Measurements from ENCODE around the gene GRB10.
"Not testable (repeated sequence)": the region's sequence is repeated elsewhere in the genome, so short reads cannot be mapped to it uniquely, and the experiment has no call there.

Gene GRB10

GRCh38 chr7:50590535-50590934, 192.2 kb downstream of the GRB10 start:
- Histone ChIP-seq H3K9me3 (ENCODE audit: control insufficient read depth, low read length) (no peaks in the 10 kb centered on the region), H3K27me3 (ENCODE audit: control insufficient read depth, insufficient read depth, low read length) (no peaks in the 10 kb centered on the region), H3K9ac (ENCODE audit: low read length) (no peak overlapping the region), H3K4me3 (ENCODE audit: low read length) (no peak overlapping the region), H3K4me1 (ENCODE audit: control insufficient read depth, insufficient read depth, low read length) (no peaks in the 10 kb centered on the region), H3K36me3 (ENCODE audit: control insufficient read depth, insufficient read depth, low read length) (no peaks in the 10 kb centered on the region)

GRCh38 chr7:50589364-50589763, 193.3 kb downstream of the GRB10 start:
- Histone ChIP-seq H3K4me1 (ENCODE audit: control insufficient read depth, insufficient read depth, low read length) (no peaks in the 10 kb centered on the region), H3K27me3 (ENCODE audit: control insufficient read depth, insufficient read depth, low read length) (no peaks in the 10 kb centered on the region), H3K4me3 (ENCODE audit: low read length) (no peak overlapping the region), H3K9me3 (ENCODE audit: control insufficient read depth, low read length) (no peaks in the 10 kb centered on the region), H3K36me3 (ENCODE audit: control insufficient read depth, insufficient read depth, low read length) (no peaks in the 10 kb centered on the region), H3K9ac (ENCODE audit: low read length) (no peak overlapping the region)

- Histone ChIP-seq H3K9me3 (ENCODE audit: control insufficient read depth, low read length) (no peaks in the 10 kb centered on the region), H3K9ac (ENCODE audit: low read length) (no peak overlapping the region), H3K27me3 (ENCODE audit: control insufficient read depth, insufficient read depth, low read length) (no peaks in the 10 kb centered on the region), H3K4me1 (ENCODE audit: control insufficient read depth, insufficient read depth, low read length) (no peaks in the 10 kb centered on the region), H3K36me3 (ENCODE audit: control insufficient read depth, insufficient read depth, low read length) (no peaks in the 10 kb centered on the region), H3K4me3 (ENCODE audit: low read length) (no peak overlapping the region)
These were observed 193.8 kb downstream of the GRB10 start for GRCh38 chr7:50588937-50589336.

- Histone ChIP-seq H3K9ac (ENCODE audit: low read length) (no peak overlapping the region), H3K4me3 (ENCODE audit: low read length) (no peak overlapping the region), H3K9me3 (ENCODE audit: control insufficient read depth, low read length) (no peaks in the 10 kb centered on the region), H3K27me3 (ENCODE audit: control insufficient read depth, insufficient read depth, low read length) (no peaks in the 10 kb centered on the region), H3K4me1 (ENCODE audit: control insufficient read depth, insufficient read depth, low read length) (no peaks in the 10 kb centered on the region), H3K36me3 (ENCODE audit: control insufficient read depth, insufficient read depth, low read length) (no peaks in the 10 kb centered on the region)
These were observed 195.0 kb downstream of the GRB10 start for GRCh38 chr7:50587737-50588136.

GRCh38 chr7:50584793-50585408, 197.8 kb downstream of the GRB10 start:
- no peaks in the 10 kb centered on the region for H3K9me3 ChIP-seq (ENCODE audit: control insufficient read depth, low read length)
- H3K4me3 ChIP-seq (ENCODE audit: low read length): no peak overlapping the region
- H3K9ac ChIP-seq (ENCODE audit: low read length): no peak overlapping the region
- no peaks in the 10 kb centered on the region for H3K36me3 ChIP-seq (ENCODE audit: control insufficient read depth, insufficient read depth, low read length)
- no peaks in the 10 kb centered on the region for H3K4me1 ChIP-seq (ENCODE audit: control insufficient read depth, insufficient read depth, low read length)
- no peaks in the 10 kb centered on the region for H3K27me3 ChIP-seq (ENCODE audit: control insufficient read depth, insufficient read depth, low read length)

- no peaks in the 10 kb centered on the region for H3K9me3 ChIP-seq (ENCODE audit: control insufficient read depth, low read length)
- no peak overlapping the region for H3K4me3 ChIP-seq (ENCODE audit: low read length)
- H3K27me3 ChIP-seq (ENCODE audit: control insufficient read depth, insufficient read depth, low read length): no peaks in the 10 kb centered on the region
- no peak overlapping the region for H3K9ac ChIP-seq (ENCODE audit: low read length)
- H3K36me3 ChIP-seq (ENCODE audit: control insufficient read depth, insufficient read depth, low read length): no peaks in the 10 kb centered on the region
- no peaks in the 10 kb centered on the region for H3K4me1 ChIP-seq (ENCODE audit: control insufficient read depth, insufficient read depth, low read length)
These were observed 198.3 kb downstream of the GRB10 start for GRCh38 chr7:50584386-50584785.

- H3K4me3 ChIP-seq (ENCODE audit: low read length); H3K36me3 ChIP-seq (ENCODE audit: control insufficient read depth, insufficient read depth, low read length); H3K4me1 ChIP-seq (ENCODE audit: control insufficient read depth, insufficient read depth, low read length); H3K27me3 ChIP-seq (ENCODE audit: control insufficient read depth, insufficient read depth, low read length); H3K9me3 ChIP-seq (ENCODE audit: control insufficient read depth, low read length); H3K9ac ChIP-seq (ENCODE audit: low read length): not testable (repeated sequence)
These were observed 199.4 kb downstream of the GRB10 start for GRCh38 chr7:50583295-50583694.

- not testable (repeated sequence) for H3K27me3 ChIP-seq (ENCODE audit: control insufficient read depth, insufficient read depth, low read length); H3K36me3 ChIP-seq (ENCODE audit: control insufficient read depth, insufficient read depth, low read length); H3K9me3 ChIP-seq (ENCODE audit: control insufficient read depth, low read length); H3K4me1 ChIP-seq (ENCODE audit: control insufficient read depth, insufficient read depth, low read length); H3K9ac ChIP-seq (ENCODE audit: low read length); H3K4me3 ChIP-seq (ENCODE audit: low read length)
These were observed 200.4 kb downstream of the GRB10 start for GRCh38 chr7:50582271-50582670.

GRCh38 chr7:50580666-50581065, 202.0 kb downstream of the GRB10 start:
- H3K9ac ChIP-seq (ENCODE audit: low read length); H3K4me1 ChIP-seq (ENCODE audit: control insufficient read depth, insufficient read depth, low read length); H3K27me3 ChIP-seq (ENCODE audit: control insufficient read depth, insufficient read depth, low read length); H3K4me3 ChIP-seq (ENCODE audit: low read length); H3K9me3 ChIP-seq (ENCODE audit: control insufficient read depth, low read length); H3K36me3 ChIP-seq (ENCODE audit: control insufficient read depth, insufficient read depth, low read length): not testable (repeated sequence)

GRCh38 chr7:50580057-50580456, 202.6 kb downstream of the GRB10 start:
- Histone ChIP-seq H3K9ac (ENCODE audit: low read length) (no peak overlapping the region), H3K4me3 (ENCODE audit: low read length) (no peak overlapping the region), H3K27me3 (ENCODE audit: control insufficient read depth, insufficient read depth, low read length) (no peaks in the 10 kb centered on the region), H3K4me1 (ENCODE audit: control insufficient read depth, insufficient read depth, low read length) (no peaks in the 10 kb centered on the region), H3K36me3 (ENCODE audit: control insufficient read depth, insufficient read depth, low read length) (no peaks in the 10 kb centered on the region), H3K9me3 (ENCODE audit: control insufficient read depth, low read length) (no peaks in the 10 kb centered on the region)

GRCh38 chr7:50578105-50578504, 204.6 kb downstream of the GRB10 start:
- not testable (repeated sequence) for H3K4me3 ChIP-seq (ENCODE audit: low read length); H3K27me3 ChIP-seq (ENCODE audit: control insufficient read depth, insufficient read depth, low read length); H3K9me3 ChIP-seq (ENCODE audit: control insufficient read depth, low read length); H3K36me3 ChIP-seq (ENCODE audit: control insufficient read depth, insufficient read depth, low read length); H3K9ac ChIP-seq (ENCODE audit: low read length); H3K4me1 ChIP-seq (ENCODE audit: control insufficient read depth, insufficient read depth, low read length)

- Histone ChIP-seq H3K9me3 (ENCODE audit: control insufficient read depth, low read length) (no peaks in the 10 kb centered on the region), H3K9ac (ENCODE audit: low read length) (no peak overlapping the region), H3K4me3 (ENCODE audit: low read length) (no peak overlapping the region), H3K36me3 (ENCODE audit: control insufficient read depth, insufficient read depth, low read length) (no peaks in the 10 kb centered on the region), H3K27me3 (ENCODE audit: control insufficient read depth, insufficient read depth, low read length) (no peaks in the 10 kb centered on the region), H3K4me1 (ENCODE audit: control insufficient read depth, insufficient read depth, low read length) (no peaks in the 10 kb centered on the region)
These were observed 205.1 kb downstream of the GRB10 start for GRCh38 chr7:50577569-50577968.

- H3K9me3 ChIP-seq (ENCODE audit: control insufficient read depth, low read length); H3K36me3 ChIP-seq (ENCODE audit: control insufficient read depth, insufficient read depth, low read length); H3K4me3 ChIP-seq (ENCODE audit: low read length): not testable (repeated sequence)
These were observed 206.3 kb downstream of the GRB10 start for GRCh38 chr7:50576388-50576787.

More at GRCh38 chr7:50576388-50576787, 206.3 kb downstream of the GRB10 start:
- H3K27me3 ChIP-seq (ENCODE audit: control insufficient read depth, insufficient read depth, low read length); H3K4me1 ChIP-seq (ENCODE audit: control insufficient read depth, insufficient read depth, low read length); H3K9ac ChIP-seq (ENCODE audit: low read length): not testable (repeated sequence)

Data from mucosa of stomach (tissue), 1 donor.